SU-DHL-6 (cell line): Measurements from ENCODE around the gene BCL2L11.

ENCODE experiments used
- H2AFZ ChIP-seq: fragments of 200-600 bp; sonication (generic); 2 replicates; pipeline ENCODE4 v1.6.1; 2014; ENCODE audit warnings: low read depth, mild to moderate bottlenecking, moderate library complexity, mixed read lengths, antibody characterized with exemption, low read length; ENCODE audit not compliant: severe bottlenecking
- H3F3A ChIP-seq: fragments of 200-600 bp; shearing (Covaris generic); 2 replicates; pipeline ENCODE4 v1.6.0; 2016; ENCODE audit warnings: antibody characterized with exemption, mild to moderate bottlenecking; ENCODE audit not compliant: insufficient read depth
- H3K27ac ChIP-seq: fragments of 200-600 bp; sonication (generic); 2 replicates; pipeline ENCODE4 v1.5.1; 2016; ENCODE audit warnings: low read depth, mild to moderate bottlenecking, low read length, moderate library complexity, mixed read lengths
- H3K27me3 ChIP-seq: fragments of 200-600 bp; sonication (generic), shearing (Covaris generic); 2 replicates; pipeline ENCODE4 v1.6.0; 2014; ENCODE audit warnings: mild to moderate bottlenecking, low read length
- H3K36me3 ChIP-seq: fragments of 200-600 bp; sonication (generic); 2 replicates; pipeline ENCODE4 v1.6.1; 2014; ENCODE audit warnings: mild to moderate bottlenecking, low read length, mixed read lengths
- H3K4me2 ChIP-seq: fragments of 300-600, 200-600 bp; shearing (Covaris generic), sonication (generic); 2 replicates; pipeline ENCODE4 v1.6.0; 2014; ENCODE audit warnings: low read length, low read depth, mild to moderate bottlenecking; ENCODE audit not compliant: poor library complexity, severe bottlenecking
- H3K4me3 ChIP-seq: fragments of 200-600 bp; sonication (generic); 2 replicates; pipeline ENCODE4 v1.5.1; 2014; ENCODE audit warnings: antibody characterized with exemption, low read length, mild to moderate bottlenecking, mixed read lengths; ENCODE audit not compliant: insufficient read depth, poor library complexity, severe bottlenecking
- H3K79me2 ChIP-seq: fragments of 200-600 bp; sonication (generic); 2 replicates; pipeline ENCODE4 v1.6.1; 2014; ENCODE audit warnings: mild to moderate bottlenecking, low read length, moderate library complexity; ENCODE audit not compliant: insufficient read depth
- H3K9ac ChIP-seq: fragments of 200-600 bp; sonication (generic); 2 replicates; pipeline ENCODE4 v1.7.0; 2014; ENCODE audit warnings: mild to moderate bottlenecking, low read length
- H3K9me2 ChIP-seq: fragments of 200-600 bp; sonication (generic); replicated peaks from 2 replicates; pipeline ENCODE4 v1.6.1; 2014; ENCODE audit warnings: low read length; ENCODE audit not compliant: insufficient read depth
- H3K9me3 ChIP-seq: fragments of 200-600 bp; sonication (generic); 2 replicates; pipeline ENCODE4 v1.6.1; 2014; ENCODE audit warnings: low read length, mixed read lengths; ENCODE audit not compliant: insufficient read depth
- H4K20me1 ChIP-seq: fragments of 200-600 bp; sonication (generic); 2 replicates; pipeline ENCODE4 v1.6.1; 2014; ENCODE audit warnings: low read depth, mild to moderate bottlenecking, antibody characterized with exemption, low read length, moderate library complexity, mixed read lengths
- EZH2phosphoT487 ChIP-seq: fragments of 200-600 bp; sonication (generic), shearing (Covaris generic); conservative IDR thresholded peaks from 2 replicates; pipeline ENCODE4 v1.6.1; 2018; ENCODE audit warnings: mild to moderate bottlenecking, antibody characterized with exemption, low read length, moderate library complexity, mixed read lengths
- TF ChIP-seq, protein P1 (sequence below): fragments of 200-600 bp; sonication (generic); IDR thresholded peaks from one replicate; pipeline ENCODE4 v1.5.1; 2017; ENCODE audit warnings: antibody characterized with exemption, mild to moderate bottlenecking, low read length, moderate library complexity; ENCODE audit not compliant: insufficient read depth, poor library complexity, severe bottlenecking

The BCL2L11 gene

DNA sequence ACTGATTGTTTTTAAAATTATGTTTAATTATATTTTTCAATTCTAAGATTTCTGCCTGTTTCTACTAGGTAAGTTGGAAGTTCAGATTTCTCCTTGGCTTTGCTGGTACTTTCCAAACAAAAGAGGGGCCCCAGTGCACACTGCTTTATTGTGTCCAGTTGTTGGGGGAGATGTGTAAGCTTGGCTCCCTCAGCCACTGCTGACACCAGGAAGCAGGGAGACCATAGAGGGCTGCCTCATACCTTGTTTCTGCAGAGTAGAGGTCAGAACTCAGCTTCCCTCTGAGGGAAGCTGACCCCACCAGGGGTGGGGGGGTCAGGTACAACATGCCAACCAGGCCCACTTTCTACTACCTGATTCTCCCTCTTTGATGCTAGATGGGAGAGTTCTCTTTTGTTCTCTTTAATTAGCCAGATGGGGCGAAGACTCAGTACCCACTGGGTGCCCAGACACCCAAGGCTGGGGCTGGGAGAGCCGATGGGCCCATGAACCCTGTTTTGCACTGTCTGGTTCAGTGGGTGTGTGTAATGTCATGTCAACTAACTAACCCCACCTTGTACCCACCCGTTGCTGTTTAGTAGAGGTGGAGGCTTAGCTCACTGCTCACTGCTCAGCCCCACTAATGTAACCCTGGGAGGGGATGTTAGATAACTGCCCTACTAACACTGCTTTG, 14.7 kb downstream of the BCL2L11 start:
- no peaks in the 10 kb centered on the region for H3K9me2 ChIP-seq
- no peak overlapping the region for H2AFZ ChIP-seq
- no peak overlapping the region for H3K27ac ChIP-seq
- no peak overlapping the region for H3K4me3 ChIP-seq
- H3K79me2 ChIP-seq: peaks cover 89% of the 10 kb centered on the region
- 0 out of 2 replicates have a peak, but pooled peaks cover 4% of the 10 kb centered on the region for H3K36me3 ChIP-seq
- no peak overlapping the region for H3K9ac ChIP-seq
- H3K9me3 ChIP-seq: no peaks in the 10 kb centered on the region
- no peaks in the 10 kb centered on the region for H3F3A ChIP-seq
- peaks cover 3% of the 10 kb centered on the region; the same call in 1 of the 2 replicates for H4K20me1 ChIP-seq
- H3K4me2 ChIP-seq: no peak overlapping the region
- TF ChIP-seq, protein P1, sequence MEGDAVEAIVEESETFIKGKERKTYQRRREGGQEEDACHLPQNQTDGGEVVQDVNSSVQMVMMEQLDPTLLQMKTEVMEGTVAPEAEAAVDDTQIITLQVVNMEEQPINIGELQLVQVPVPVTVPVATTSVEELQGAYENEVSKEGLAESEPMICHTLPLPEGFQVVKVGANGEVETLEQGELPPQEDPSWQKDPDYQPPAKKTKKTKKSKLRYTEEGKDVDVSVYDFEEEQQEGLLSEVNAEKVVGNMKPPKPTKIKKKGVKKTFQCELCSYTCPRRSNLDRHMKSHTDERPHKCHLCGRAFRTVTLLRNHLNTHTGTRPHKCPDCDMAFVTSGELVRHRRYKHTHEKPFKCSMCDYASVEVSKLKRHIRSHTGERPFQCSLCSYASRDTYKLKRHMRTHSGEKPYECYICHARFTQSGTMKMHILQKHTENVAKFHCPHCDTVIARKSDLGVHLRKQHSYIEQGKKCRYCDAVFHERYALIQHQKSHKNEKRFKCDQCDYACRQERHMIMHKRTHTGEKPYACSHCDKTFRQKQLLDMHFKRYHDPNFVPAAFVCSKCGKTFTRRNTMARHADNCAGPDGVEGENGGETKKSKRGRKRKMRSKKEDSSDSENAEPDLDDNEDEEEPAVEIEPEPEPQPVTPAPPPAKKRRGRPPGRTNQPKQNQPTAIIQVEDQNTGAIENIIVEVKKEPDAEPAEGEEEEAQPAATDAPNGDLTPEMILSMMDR: no peak
- no peak for TF ChIP-seq EZH2phosphoT487
- H3K27me3 ChIP-seq: no peaks in the 10 kb centered on the region

- peaks cover 3% of the 10 kb centered on the region; the same call in 1 of the 2 replicates for H4K20me1 ChIP-seq
- no peak for TF ChIP-seq EZH2phosphoT487
- TF ChIP-seq, protein P1: no peak
- peaks cover 89% of the 10 kb centered on the region for H3K79me2 ChIP-seq
- H3K4me3 ChIP-seq: no peak overlapping the region
- 0 out of 2 replicates have a peak, but pooled peaks cover 10% of the 10 kb centered on the region for H3K36me3 ChIP-seq
- H3K9me3 ChIP-seq: no peaks in the 10 kb centered on the region
- no peaks in the 10 kb centered on the region for H3K9me2 ChIP-seq
- H3K27me3 ChIP-seq: no peaks in the 10 kb centered on the region
- no peak overlapping the region for H3K4me2 ChIP-seq
- no peak overlapping the region for H2AFZ ChIP-seq
- H3F3A ChIP-seq: no peaks in the 10 kb centered on the region
- H3K9ac ChIP-seq: no peak overlapping the region
- no peak overlapping the region for H3K27ac ChIP-seq
These were observed 15.2 kb downstream of the BCL2L11 start for GRCh38 chr2:111135910-111136297.

GRCh38 chr2:111138839-111139238, 18.1 kb downstream of the BCL2L11 start:
- Histone ChIP-seq H3K4me2 (no peak overlapping the region), H3K27ac (no peak overlapping the region), H3K9me2 (no peaks in the 10 kb centered on the region), H4K20me1 (peaks cover 3% of the 10 kb centered on the region; the same call in 1 of the 2 replicates), H3K79me2 (peaks cover 65% of the 10 kb centered on the region), H3K27me3 (no peaks in the 10 kb centered on the region), H3F3A (no peaks in the 10 kb centered on the region), H3K36me3 (peaks cover 10% of the 10 kb centered on the region; the same call in 1 of the 2 replicates), H2AFZ (no peak overlapping the region), H3K9me3 (no peaks in the 10 kb centered on the region), H3K9ac (no peak overlapping the region), H3K4me3 (no peak overlapping the region)
- no peak for TF ChIP-seq EZH2phosphoT487
- TF ChIP-seq, protein P1: no peak
